ENCODE results near the gene ARL9.
A peak's percentile ranks its signal among the peaks of the same experiment; 100 is the strongest.

The ARL9 gene

GRCh38 chr4:56512166-56512565 is 6.6 kb downstream of the ARL9 start:
- no peak for DNase-seq
- TF ChIP-seq CTCF (IDR thresholded peaks at IDR 0.05; ENCODE audit: low read length): no peak
- TF ChIP-seq EZH2phosphoT487 (IDR thresholded peaks at IDR 0.05; ENCODE audit: low read length): no peak
- no peak for TF ChIP-seq EZH2 (optimal IDR thresholded peaks at IDR 0.05; ENCODE audit: low read depth, low read length)
- H3K27me3 ChIP-seq (replicated peaks; ENCODE audit: insufficient read depth, low read length): no peaks in the 10 kb centered on the region
- H3K4me3 ChIP-seq (ENCODE audit: low read length): no peak overlapping the region
- H3K4me2 ChIP-seq (ENCODE audit: low read depth, low read length): no peak overlapping the region
- no peak overlapping the region for H2AFZ ChIP-seq (ENCODE audit: low read length)
- H3K27ac ChIP-seq (ENCODE audit: low read length): no peak overlapping the region
- no peak overlapping the region for H3K9ac ChIP-seq (ENCODE audit: low read length)
- H3K9me2 ChIP-seq (replicated peaks; ENCODE audit: insufficient read depth, low read length): no peaks in the 10 kb centered on the region
- no peaks in the 10 kb centered on the region for H3K79me2 ChIP-seq (ENCODE audit: low read length)
- H3K4me1 ChIP-seq (ENCODE audit: low read length): no peaks in the 10 kb centered on the region
- H3F3A ChIP-seq (ENCODE audit: insufficient read depth, low read length): no peaks in the 10 kb centered on the region
- no peaks in the 10 kb centered on the region for H3K36me3 ChIP-seq (replicated peaks; ENCODE audit: insufficient read depth, low read length)
- no peaks in the 10 kb centered on the region for H3K9me3 ChIP-seq (replicated peaks; ENCODE audit: insufficient read depth, low read length)
- H4K20me1 ChIP-seq (ENCODE audit: insufficient read depth, low read length): no peaks in the 10 kb centered on the region

GRCh38 chr4:56513517-56513916 is 7.9 kb downstream of the ARL9 start:
- TF ChIP-seq EZH2 (optimal IDR thresholded peaks at IDR 0.05; ENCODE audit: low read depth, low read length) (no peak), CTCF (IDR thresholded peaks at IDR 0.05; ENCODE audit: low read length) (no peak), EZH2phosphoT487 (IDR thresholded peaks at IDR 0.05; ENCODE audit: low read length) (no peak)
- H3K79me2 ChIP-seq (ENCODE audit: low read length): no peaks in the 10 kb centered on the region
- H3K4me3 ChIP-seq (ENCODE audit: low read length): no peak overlapping the region
- no peak overlapping the region for H3K9ac ChIP-seq (ENCODE audit: low read length)
- no peak overlapping the region for H3K27ac ChIP-seq (ENCODE audit: low read length)
- no peaks in the 10 kb centered on the region for H3K27me3 ChIP-seq (replicated peaks; ENCODE audit: insufficient read depth, low read length)
- H3F3A ChIP-seq (ENCODE audit: insufficient read depth, low read length): no peaks in the 10 kb centered on the region
- no peaks in the 10 kb centered on the region for H4K20me1 ChIP-seq (ENCODE audit: insufficient read depth, low read length)
- H3K4me1 ChIP-seq (ENCODE audit: low read length): no peaks in the 10 kb centered on the region
- no peak for DNase-seq
- H3K9me3 ChIP-seq (replicated peaks; ENCODE audit: insufficient read depth, low read length): no peaks in the 10 kb centered on the region
- no peaks in the 10 kb centered on the region for H3K9me2 ChIP-seq (replicated peaks; ENCODE audit: insufficient read depth, low read length)
- no peak overlapping the region for H3K4me2 ChIP-seq (ENCODE audit: low read depth, low read length)
- no peaks in the 10 kb centered on the region for H3K36me3 ChIP-seq (replicated peaks; ENCODE audit: insufficient read depth, low read length)
- no peak overlapping the region for H2AFZ ChIP-seq (ENCODE audit: low read length)

DNA sequence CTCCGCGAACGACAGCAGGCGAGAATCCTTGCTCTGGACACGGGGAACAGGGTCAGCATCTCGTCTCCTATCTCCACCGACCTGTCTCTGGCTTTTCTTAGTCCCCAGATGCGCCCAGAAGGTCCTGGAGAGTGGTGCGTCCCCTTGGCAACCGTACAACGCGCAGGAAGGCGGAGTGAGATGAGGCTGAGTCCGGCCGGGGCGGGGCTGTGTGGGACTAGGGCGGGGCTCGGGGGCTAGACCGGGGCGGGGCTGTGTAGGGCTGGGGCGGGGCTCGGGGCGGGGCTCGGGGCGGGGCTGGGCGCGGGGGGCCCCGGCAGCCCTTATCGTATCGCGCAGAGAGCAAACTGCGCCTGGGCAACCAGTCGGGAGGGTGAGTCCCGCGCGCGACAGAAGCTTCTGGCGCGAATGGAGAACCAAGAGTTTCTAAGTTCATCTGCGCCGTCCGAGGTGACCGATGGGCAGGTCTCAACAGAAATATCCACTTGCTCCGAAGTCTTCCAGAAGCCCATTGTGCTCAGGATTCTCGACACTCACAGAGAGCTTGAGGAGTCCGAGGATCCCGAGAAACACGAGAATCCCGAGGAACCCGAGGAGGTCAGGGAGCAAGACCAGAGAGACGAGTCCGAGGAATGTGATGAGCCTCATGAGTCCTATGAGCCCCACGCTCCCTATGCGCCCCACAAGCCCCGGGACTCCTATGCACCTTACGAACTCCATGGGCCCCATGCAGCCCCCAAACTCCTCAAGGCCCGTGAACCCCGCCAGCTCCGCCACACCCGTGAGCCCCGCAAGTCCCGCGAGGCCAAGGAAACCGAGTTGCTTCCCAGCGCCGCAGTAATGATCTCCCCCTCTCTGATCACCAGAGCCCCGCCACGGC is 24.9 kb downstream of the ARL9 start:
- no peaks in the 10 kb centered on the region for H3K27me3 ChIP-seq (replicated peaks; ENCODE audit: insufficient read depth, low read length)
- no peak for TF ChIP-seq CTCF (IDR thresholded peaks at IDR 0.05; ENCODE audit: low read length)
- no peak for TF ChIP-seq EZH2phosphoT487 (IDR thresholded peaks at IDR 0.05; ENCODE audit: low read length)
- TF ChIP-seq EZH2 (optimal IDR thresholded peaks at IDR 0.05; ENCODE audit: low read depth, low read length): no peak
- H3K4me1 ChIP-seq (ENCODE audit: low read length): no peaks in the 10 kb centered on the region
- peak overlapping the region; percentile 84 for H2AFZ ChIP-seq (ENCODE audit: low read length)
- H4K20me1 ChIP-seq (ENCODE audit: insufficient read depth, low read length): no peaks in the 10 kb centered on the region
- peak overlapping the region; percentile 26; the same call in 1 of the 2 replicates for H3K9ac ChIP-seq (ENCODE audit: low read length)
- peak; percentile 88 for DNase-seq
- H3K4me2 ChIP-seq (ENCODE audit: low read depth, low read length): peak overlapping the region; percentile 79
- H3K27ac ChIP-seq (ENCODE audit: low read length): no peak overlapping the region
- H3K79me2 ChIP-seq (ENCODE audit: low read length): no peaks in the 10 kb centered on the region
- H3F3A ChIP-seq (ENCODE audit: insufficient read depth, low read length): no peaks in the 10 kb centered on the region
- no peaks in the 10 kb centered on the region for H3K36me3 ChIP-seq (replicated peaks; ENCODE audit: insufficient read depth, low read length)
- H3K9me3 ChIP-seq (replicated peaks; ENCODE audit: insufficient read depth, low read length): no peaks in the 10 kb centered on the region
- H3K9me2 ChIP-seq (replicated peaks; ENCODE audit: insufficient read depth, low read length): no peaks in the 10 kb centered on the region
- peak overlapping the region; percentile 66 for H3K4me3 ChIP-seq (ENCODE audit: low read length)
